T-helper 2 cell treated with Interferon-gamma antibody and Interleukin-4, amounts not matched to agents 100 ng/mL and 5 ng/mL, for 36 hours (primary cell): ENCODE results near the gene SLC16A9. TPM values are rescaled to one million over a fixed set of nuclear protein-coding genes. Genes with fewer than 3 reads are reported as not detected.

Experiments
- total RNA-seq: library from RNA; stranded (reverse); gene quantifications from 2 replicates; pipeline ENCODE4 v1.2.3, GENCODE V29; 2022

SLC16A9 gene
- total RNA-seq, 1 donor from 2014 or later = 0.68 TPM

Other genes with a start within 250 kb of the SLC16A9 start
- gene MRLN, start 43.6 kb upstream of the SLC16A9 start, total RNA-seq = not detected in 2 replicates
- 22.8 and 24.2 TPM in 2 replicates for gene CCDC6, start 196.7 kb upstream of the SLC16A9 start, total RNA-seq